ENCODE data around the gene HTR4. TPM values are rescaled to one million over a fixed set of nuclear protein-coding genes. Genes with fewer than 3 reads are reported as not detected.

Gene HTR4
- total RNA-seq, 1 donor from 2014 or later = not detected

- H3K4me1 Mint-ChIP-seq (ENCODE audit: unreplicated experiment) = no peaks in the 10 kb centered on the region
- no peaks in the 10 kb centered on the region for H3K9me3 Mint-ChIP-seq (ENCODE audit: unreplicated experiment)
- no peak for TF ChIP-seq CTCF (IDR thresholded peaks at IDR 0.05; ENCODE audit: unreplicated experiment)
- DNase-seq (ENCODE audit: low spot score) = no peak
- H3K4me3 Mint-ChIP-seq (ENCODE audit: unreplicated experiment) = no peak overlapping the region
- no peaks in the 10 kb centered on the region for H3K36me3 Mint-ChIP-seq (ENCODE audit: low read depth, unreplicated experiment)
- no peak overlapping the region for H3K27ac Mint-ChIP-seq (ENCODE audit: unreplicated experiment)
- H3K27me3 Mint-ChIP-seq (ENCODE audit: unreplicated experiment) = no peaks in the 10 kb centered on the region
Observed at GRCh38 chr5:148574167-148574566, 80.2 kb downstream of the HTR4 start.

- no peak for TF ChIP-seq CTCF (IDR thresholded peaks at IDR 0.05; ENCODE audit: unreplicated experiment)
- Mint-ChIP-seq H3K27me3 (ENCODE audit: unreplicated experiment) (no peaks in the 10 kb centered on the region), H3K27ac (ENCODE audit: unreplicated experiment) (no peak overlapping the region), H3K4me3 (ENCODE audit: unreplicated experiment) (no peak overlapping the region), H3K4me1 (ENCODE audit: unreplicated experiment) (no peaks in the 10 kb centered on the region), H3K9me3 (ENCODE audit: unreplicated experiment) (no peaks in the 10 kb centered on the region), H3K36me3 (ENCODE audit: low read depth, unreplicated experiment) (no peaks in the 10 kb centered on the region)
- DNase-seq (ENCODE audit: low spot score) = no peak
Observed at GRCh38 chr5:148573374-148573773, 81.0 kb downstream of the HTR4 start.

GRCh38 chr5:148569948-148570347 lies 84.4 kb downstream of the HTR4 start:
- Mint-ChIP-seq H3K4me3 (ENCODE audit: unreplicated experiment) (no peak overlapping the region), H3K4me1 (ENCODE audit: unreplicated experiment) (no peaks in the 10 kb centered on the region), H3K9me3 (ENCODE audit: unreplicated experiment) (no peaks in the 10 kb centered on the region), H3K27ac (ENCODE audit: unreplicated experiment) (no peak overlapping the region), H3K36me3 (ENCODE audit: low read depth, unreplicated experiment) (no peaks in the 10 kb centered on the region), H3K27me3 (ENCODE audit: unreplicated experiment) (no peaks in the 10 kb centered on the region)
- DNase-seq (ENCODE audit: low spot score) = no peak
- TF ChIP-seq CTCF (IDR thresholded peaks at IDR 0.05; ENCODE audit: unreplicated experiment) = no peak

DNA sequence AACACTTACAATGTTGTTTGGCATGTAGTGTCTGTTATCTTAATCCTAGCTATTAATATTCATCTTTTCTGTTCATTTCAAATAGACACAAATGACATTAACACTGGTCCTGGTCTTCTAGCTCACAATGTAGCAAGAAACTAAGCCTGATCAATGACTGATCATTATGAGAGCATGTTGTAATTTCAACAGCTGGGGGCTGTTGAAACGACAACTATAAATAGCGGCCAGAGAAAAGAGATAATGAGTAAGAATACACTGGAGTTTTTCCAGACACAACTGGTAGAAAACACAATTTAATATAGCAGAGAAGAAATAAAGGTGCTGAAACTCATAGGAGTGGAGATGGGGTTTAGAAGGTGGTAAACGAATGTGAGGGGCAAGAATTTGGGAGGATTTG lies 89.2 kb downstream of the HTR4 start:
- DNase-seq (ENCODE audit: low spot score) = no peak
- peaks cover 3% of the 10 kb centered on the region for H3K27me3 Mint-ChIP-seq (ENCODE audit: unreplicated experiment)
- no peaks in the 10 kb centered on the region for H3K36me3 Mint-ChIP-seq (ENCODE audit: low read depth, unreplicated experiment)
- H3K27ac Mint-ChIP-seq (ENCODE audit: unreplicated experiment) = no peak overlapping the region
- no peaks in the 10 kb centered on the region for H3K4me1 Mint-ChIP-seq (ENCODE audit: unreplicated experiment)
- no peaks in the 10 kb centered on the region for H3K9me3 Mint-ChIP-seq (ENCODE audit: unreplicated experiment)
- TF ChIP-seq CTCF (IDR thresholded peaks at IDR 0.05; ENCODE audit: unreplicated experiment) = no peak
- no peak overlapping the region for H3K4me3 Mint-ChIP-seq (ENCODE audit: unreplicated experiment)

GRCh38 chr5:148563021-148563420 lies 91.3 kb downstream of the HTR4 start:
- H3K9me3 Mint-ChIP-seq (ENCODE audit: unreplicated experiment) = no peaks in the 10 kb centered on the region
- no peak for DNase-seq (ENCODE audit: low spot score)
- H3K36me3 Mint-ChIP-seq (ENCODE audit: low read depth, unreplicated experiment) = no peaks in the 10 kb centered on the region
- peaks cover 3% of the 10 kb centered on the region for H3K27me3 Mint-ChIP-seq (ENCODE audit: unreplicated experiment)
- H3K4me3 Mint-ChIP-seq (ENCODE audit: unreplicated experiment) = no peak overlapping the region
- no peak overlapping the region for H3K27ac Mint-ChIP-seq (ENCODE audit: unreplicated experiment)
- no peaks in the 10 kb centered on the region for H3K4me1 Mint-ChIP-seq (ENCODE audit: unreplicated experiment)
- TF ChIP-seq CTCF (IDR thresholded peaks at IDR 0.05; ENCODE audit: unreplicated experiment) = no peak
